ENCODE measurements around the gene FCAMR. TPM values are rescaled to one million over a fixed set of nuclear protein-coding genes. Genes with fewer than 3 reads are reported as not detected.

The FCAMR gene
- total RNA-seq, 4 donors from 2014 or later, result 0.37 to 2.4 (median 0.64) TPM; not detected in 1

DNA sequence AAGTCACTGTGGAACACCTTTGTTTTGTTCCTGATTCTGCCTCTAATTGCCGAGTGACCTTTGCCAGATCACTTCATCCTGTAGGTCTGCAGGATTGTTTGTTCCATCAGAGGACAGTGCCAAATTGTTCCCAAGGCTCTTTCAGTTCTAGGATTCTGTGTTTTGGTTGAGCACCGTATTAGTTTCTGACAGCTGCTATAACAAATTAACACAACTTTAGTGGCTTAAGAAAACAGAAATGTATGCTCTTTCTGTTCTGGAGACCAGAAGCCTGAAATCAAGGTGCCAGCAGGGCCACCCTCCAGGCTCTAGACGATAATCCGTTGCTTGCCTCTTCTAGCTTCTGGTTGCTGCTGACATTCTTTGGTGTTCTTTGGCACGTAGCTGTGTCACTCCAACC lies 20.6 kb downstream of the FCAMR start:
- Histone ChIP-seq H3K36me3 (no peaks in the 10 kb centered on the region), H3K4me3 (no peak overlapping the region), H3K27ac (peak overlapping the region in 1 of 4 donors; percentile 85), H3K9me3 (no peaks in the 10 kb centered on the region), H3K4me1 (peaks cover 4 to 72% (median 56%) of the 10 kb centered on the region in 4 donors), H3K27me3 (no peaks in the 10 kb centered on the region)
- TF ChIP-seq EP300 (IDR thresholded peaks at IDR 0.05; ENCODE audit: low read depth), result no peak
- TF ChIP-seq POLR2AphosphoS5 (IDR thresholded peaks at IDR 0.05), result no peak
- TF ChIP-seq POLR2A (IDR thresholded peaks at IDR 0.05), result no peak
- TF ChIP-seq, protein P1, sequence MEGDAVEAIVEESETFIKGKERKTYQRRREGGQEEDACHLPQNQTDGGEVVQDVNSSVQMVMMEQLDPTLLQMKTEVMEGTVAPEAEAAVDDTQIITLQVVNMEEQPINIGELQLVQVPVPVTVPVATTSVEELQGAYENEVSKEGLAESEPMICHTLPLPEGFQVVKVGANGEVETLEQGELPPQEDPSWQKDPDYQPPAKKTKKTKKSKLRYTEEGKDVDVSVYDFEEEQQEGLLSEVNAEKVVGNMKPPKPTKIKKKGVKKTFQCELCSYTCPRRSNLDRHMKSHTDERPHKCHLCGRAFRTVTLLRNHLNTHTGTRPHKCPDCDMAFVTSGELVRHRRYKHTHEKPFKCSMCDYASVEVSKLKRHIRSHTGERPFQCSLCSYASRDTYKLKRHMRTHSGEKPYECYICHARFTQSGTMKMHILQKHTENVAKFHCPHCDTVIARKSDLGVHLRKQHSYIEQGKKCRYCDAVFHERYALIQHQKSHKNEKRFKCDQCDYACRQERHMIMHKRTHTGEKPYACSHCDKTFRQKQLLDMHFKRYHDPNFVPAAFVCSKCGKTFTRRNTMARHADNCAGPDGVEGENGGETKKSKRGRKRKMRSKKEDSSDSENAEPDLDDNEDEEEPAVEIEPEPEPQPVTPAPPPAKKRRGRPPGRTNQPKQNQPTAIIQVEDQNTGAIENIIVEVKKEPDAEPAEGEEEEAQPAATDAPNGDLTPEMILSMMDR (IDR thresholded peaks at IDR 0.05), result no peak
- DNase-seq, result no peak
- WGBS, 2 donors (ENCODE audit: low coverage in 1 of 2), result 87 to 91% methylated on average over 5 of the region's 5 CpGs
- intact Hi-C loops (cut with DNase I; ENCODE audit: low total_unique reads) (no loop called here), in situ Hi-C loops (cut with MboI; ENCODE audit: low pct_ligation_motif_present in 1 of 4, low pct_unique_long_range_greater_than_20kb in 1 of 4, low sequenced_read_pairs in 3 of 4) (no loop called here)

DNA sequence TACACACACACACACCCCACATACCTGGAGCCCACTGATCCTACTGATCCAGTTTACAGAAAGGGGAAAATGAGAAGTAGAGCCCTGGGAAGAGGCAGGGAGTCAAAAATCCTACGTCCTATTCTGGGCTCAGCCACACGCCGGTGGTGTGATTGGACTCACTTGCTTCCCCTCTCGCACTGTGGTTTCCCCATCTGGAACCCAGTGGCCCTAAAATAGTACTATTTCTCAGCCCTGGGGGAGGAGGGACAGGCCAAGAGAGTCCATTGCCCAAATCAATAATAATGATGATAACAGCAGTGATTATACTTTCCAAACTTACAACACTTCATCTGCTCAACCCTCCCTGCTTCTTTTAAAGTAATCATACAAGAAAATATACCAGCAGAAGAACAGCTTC lies 21.1 kb downstream of the FCAMR start:
- H3K9me3 ChIP-seq, result no peaks in the 10 kb centered on the region
- H3K27ac ChIP-seq, result no peak overlapping the region
- TF ChIP-seq EP300 (IDR thresholded peaks at IDR 0.05; ENCODE audit: low read depth) (no peak), POLR2AphosphoS5 (IDR thresholded peaks at IDR 0.05) (no peak), POLR2A (IDR thresholded peaks at IDR 0.05) (no peak)
- TF ChIP-seq, protein P1 (IDR thresholded peaks at IDR 0.05), result no peak
- no peaks in the 10 kb centered on the region for H3K27me3 ChIP-seq
- intact Hi-C loops (cut with DNase I; ENCODE audit: low total_unique reads), result no loop called here
- WGBS, 2 donors (ENCODE audit: low coverage in 1 of 2), result 80% methylated on average over 4 of the region's 4 CpGs; no CpG with 5 or more reads in 1 of the 2 donors
- no peaks in the 10 kb centered on the region for H3K36me3 ChIP-seq
- in situ Hi-C loops (cut with MboI; ENCODE audit: low pct_ligation_motif_present in 1 of 4, low pct_unique_long_range_greater_than_20kb in 1 of 4, low sequenced_read_pairs in 3 of 4), result no loop called here
- no peak overlapping the region for H3K4me3 ChIP-seq
- H3K4me1 ChIP-seq, result peaks cover 4 to 68% (median 52%) of the 10 kb centered on the region in 4 donors
- DNase-seq, result no peak

DNA sequence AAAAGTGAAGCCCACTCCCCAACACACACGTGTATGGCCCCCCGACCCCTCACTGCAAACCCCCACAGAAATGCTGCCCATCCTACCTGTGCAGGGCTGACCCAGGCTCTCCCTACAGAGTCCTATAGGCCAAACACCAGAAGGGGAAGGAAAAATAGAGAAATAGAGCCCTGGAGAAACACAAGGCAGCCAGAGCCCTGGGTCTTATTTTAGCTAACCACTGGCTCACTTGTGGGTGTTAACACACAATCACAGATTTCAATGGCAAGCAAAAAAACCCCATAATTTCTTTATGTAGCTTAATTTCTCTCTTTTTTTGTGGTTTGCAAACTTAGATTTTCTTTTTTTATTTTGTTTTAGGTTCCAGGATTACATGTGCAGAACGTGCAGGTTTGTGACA lies 23.0 kb downstream of the FCAMR start:
- intact Hi-C loops (cut with DNase I; ENCODE audit: low total_unique reads), result no loop called here
- no peaks in the 10 kb centered on the region for H3K36me3 ChIP-seq
- peaks cover 4 to 55% (median 38%) of the 10 kb centered on the region in 4 donors for H3K4me1 ChIP-seq
- H3K27ac ChIP-seq, result peak overlapping the region; percentile 82 to 89 (median 83)
- H3K4me3 ChIP-seq, result peak overlapping the region in 2 of 4 donors; percentile 12 to 52
- no peaks in the 10 kb centered on the region for H3K27me3 ChIP-seq
- 54% methylated on average over 3 of the region's 3 CpGs; no CpG with 5 or more reads in 1 of the 2 donors for WGBS, 2 donors (ENCODE audit: low coverage in 1 of 2)
- in situ Hi-C loops (cut with MboI; ENCODE audit: low pct_ligation_motif_present in 1 of 4, low pct_unique_long_range_greater_than_20kb in 1 of 4, low sequenced_read_pairs in 3 of 4), result no loop called here
- no peaks in the 10 kb centered on the region for H3K9me3 ChIP-seq
- TF ChIP-seq, protein P1 (IDR thresholded peaks at IDR 0.05), result no peak
- TF ChIP-seq EP300 (IDR thresholded peaks at IDR 0.05; ENCODE audit: low read depth) (no peak), POLR2A (IDR thresholded peaks at IDR 0.05) (no peak), POLR2AphosphoS5 (IDR thresholded peaks at IDR 0.05) (no peak)
- DNase-seq, result no peak

DNA sequence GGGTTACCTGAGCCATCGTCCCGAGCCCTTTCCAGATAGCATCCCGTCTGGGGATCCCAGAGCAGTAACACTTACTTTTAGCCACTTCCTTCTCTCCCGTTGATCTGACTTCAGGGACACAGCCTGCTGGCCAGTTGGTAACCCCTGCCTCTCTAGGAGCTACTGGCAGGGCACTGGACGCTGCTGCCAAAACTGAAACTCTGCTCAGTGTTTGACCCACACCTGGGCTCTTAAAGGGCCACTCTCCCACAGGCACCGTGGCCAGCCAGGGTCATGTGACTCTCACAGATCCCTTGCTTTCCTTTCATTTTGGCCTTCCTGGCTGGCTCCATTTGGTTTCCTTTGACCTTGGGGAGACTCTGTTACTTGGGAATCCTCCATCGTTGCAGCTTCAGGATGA lies 24.0 kb downstream of the FCAMR start, which contains the start of gene PIGR:
TSS of gene PIGR (minus strand) at position 206 of the 400 bp plus-strand sequence. CDS start 5,935 bp downstream, outside the sequence.
- 41% methylated on average over 7 of the region's 7 CpGs; no CpG with 5 or more reads in 1 of the 2 donors for WGBS, 2 donors (ENCODE audit: low coverage in 1 of 2)
- peaks cover 4 to 53% (median 34%) of the 10 kb centered on the region in 4 donors for H3K4me1 ChIP-seq
- peak within 1 kb of the TSS; percentile 25 to 53 (median 46) for H3K4me3 ChIP-seq
- TF ChIP-seq POLR2A (IDR thresholded peaks at IDR 0.05) (peak; percentile 91), EP300 (IDR thresholded peaks at IDR 0.05; ENCODE audit: low read depth) (no peak), POLR2AphosphoS5 (IDR thresholded peaks at IDR 0.05) (peak; percentile 78 to 96 (median 94))
- H3K27me3 ChIP-seq, result no peaks in the 10 kb centered on the region
- peak within 1 kb of the TSS; percentile 82 to 89 (median 83) for H3K27ac ChIP-seq
- no peaks in the 10 kb centered on the region for H3K36me3 ChIP-seq
- intact Hi-C loops (cut with DNase I; ENCODE audit: low total_unique reads), result no loop called here
- in situ Hi-C loops (cut with MboI; ENCODE audit: low pct_ligation_motif_present in 1 of 4, low pct_unique_long_range_greater_than_20kb in 1 of 4, low sequenced_read_pairs in 3 of 4), result no loop called here
- peak; percentile 87 for DNase-seq
- no peaks in the 10 kb centered on the region for H3K9me3 ChIP-seq
